HUES6 (cell line): ENCODE measurements around the gene MSL3B.

Source experiments
- H3K27ac ChIP-seq: 2 replicates; pipeline ENCODE4 v1.7.0; 2013; ENCODE audit warnings: low read depth, mild to moderate bottlenecking, low read length, inconsistent platforms
- H3K27me3 ChIP-seq: 2 replicates; pipeline ENCODE4 v1.6.1; 2013; ENCODE audit warnings: low read length; ENCODE audit not compliant: control insufficient read depth, insufficient read depth
- H3K36me3 ChIP-seq: 2 replicates; pipeline ENCODE4 v1.6.1; 2013; ENCODE audit warnings: low read length; ENCODE audit not compliant: control insufficient read depth, insufficient read depth
- H3K4me1 ChIP-seq: 2 replicates; pipeline ENCODE4 v1.6.1; 2013; ENCODE audit warnings: low read length; ENCODE audit not compliant: control insufficient read depth, insufficient read depth
- H3K4me3 ChIP-seq: 2 replicates; pipeline ENCODE4 v1.5.1; 2013; ENCODE audit warnings: low read depth, low read length
- H3K9ac ChIP-seq: one replicate; pipeline ENCODE4 v1.6.1; 2013; ENCODE audit warnings: mild to moderate bottlenecking, low read length
- H3K9me3 ChIP-seq: 2 replicates; pipeline ENCODE4 v1.6.1; 2013; ENCODE audit warnings: low read depth, low read length; ENCODE audit not compliant: control insufficient read depth, insufficient read depth

Gene MSL3B

GRCh38 chr2:233822781-233823730 lies 45.1 kb downstream of the MSL3B start:
- Histone ChIP-seq H3K27me3 (no peaks in the 10 kb centered on the region), H3K9ac (no peak overlapping the region), H3K9me3 (no peaks in the 10 kb centered on the region), H3K4me1 (no peaks in the 10 kb centered on the region), H3K4me3 (no peak overlapping the region), H3K27ac (no peak overlapping the region), H3K36me3 (no peaks in the 10 kb centered on the region)

GRCh38 chr2:233822101-233822771 lies 46.0 kb downstream of the MSL3B start:
- Histone ChIP-seq H3K9me3 (no peaks in the 10 kb centered on the region), H3K27ac (no peak overlapping the region), H3K4me1 (no peaks in the 10 kb centered on the region), H3K9ac (no peak overlapping the region), H3K36me3 (no peaks in the 10 kb centered on the region), H3K27me3 (no peaks in the 10 kb centered on the region), H3K4me3 (no peak overlapping the region)

- H3K27me3 ChIP-seq: no peaks in the 10 kb centered on the region
- H3K9ac ChIP-seq: no peak overlapping the region
- no peak overlapping the region for H3K4me3 ChIP-seq
- no peak overlapping the region for H3K27ac ChIP-seq
- no peaks in the 10 kb centered on the region for H3K9me3 ChIP-seq
- H3K36me3 ChIP-seq: no peaks in the 10 kb centered on the region
- no peaks in the 10 kb centered on the region for H3K4me1 ChIP-seq
These were observed 46.5 kb downstream of the MSL3B start for GRCh38 chr2:233821709-233822100.

GRCh38 chr2:233821196-233821595 lies 47.0 kb downstream of the MSL3B start:
- no peaks in the 10 kb centered on the region for H3K36me3 ChIP-seq
- H3K27me3 ChIP-seq: no peaks in the 10 kb centered on the region
- H3K4me1 ChIP-seq: no peaks in the 10 kb centered on the region
- H3K4me3 ChIP-seq: no peak overlapping the region
- no peaks in the 10 kb centered on the region for H3K9me3 ChIP-seq
- H3K27ac ChIP-seq: no peak overlapping the region
- H3K9ac ChIP-seq: no peak overlapping the region

GRCh38 chr2:233820774-233821105 lies 47.4 kb downstream of the MSL3B start:
- H3K4me1 ChIP-seq: no peaks in the 10 kb centered on the region
- H3K27me3 ChIP-seq: no peaks in the 10 kb centered on the region
- no peaks in the 10 kb centered on the region for H3K9me3 ChIP-seq
- no peak overlapping the region for H3K9ac ChIP-seq
- H3K27ac ChIP-seq: no peak overlapping the region
- no peaks in the 10 kb centered on the region for H3K36me3 ChIP-seq
- no peak overlapping the region for H3K4me3 ChIP-seq

GRCh38 chr2:233819884-233820773 lies 48.1 kb downstream of the MSL3B start:
- Histone ChIP-seq H3K9ac (no peak overlapping the region), H3K27ac (no peak overlapping the region), H3K27me3 (no peaks in the 10 kb centered on the region), H3K4me1 (no peaks in the 10 kb centered on the region), H3K36me3 (no peaks in the 10 kb centered on the region), H3K9me3 (no peaks in the 10 kb centered on the region), H3K4me3 (no peak overlapping the region)

GRCh38 chr2:233818639-233819621 lies 49.3 kb downstream of the MSL3B start:
- Histone ChIP-seq H3K9ac (no peak overlapping the region), H3K4me3 (no peak overlapping the region), H3K4me1 (no peaks in the 10 kb centered on the region), H3K36me3 (no peaks in the 10 kb centered on the region), H3K27ac (no peak overlapping the region), H3K9me3 (no peaks in the 10 kb centered on the region), H3K27me3 (no peaks in the 10 kb centered on the region)

GRCh38 chr2:233817995-233818638 lies 50.1 kb downstream of the MSL3B start:
- no peaks in the 10 kb centered on the region for H3K27me3 ChIP-seq
- H3K4me1 ChIP-seq: no peaks in the 10 kb centered on the region

GRCh38 chr2:233817361-233817911 lies 50.8 kb downstream of the MSL3B start:
- H3K4me1 ChIP-seq: no peaks in the 10 kb centered on the region
- no peaks in the 10 kb centered on the region for H3K9me3 ChIP-seq
- no peaks in the 10 kb centered on the region for H3K36me3 ChIP-seq
- no peaks in the 10 kb centered on the region for H3K27me3 ChIP-seq
- H3K27ac ChIP-seq: no peak overlapping the region
- no peak overlapping the region for H3K4me3 ChIP-seq
- no peak overlapping the region for H3K9ac ChIP-seq

More at GRCh38 chr2:233817995-233818638, 50.1 kb downstream of the MSL3B start:
- H3K27ac ChIP-seq: no peak overlapping the region
- H3K9me3 ChIP-seq: no peaks in the 10 kb centered on the region
- H3K36me3 ChIP-seq: no peaks in the 10 kb centered on the region
- no peak overlapping the region for H3K9ac ChIP-seq
- H3K4me3 ChIP-seq: no peak overlapping the region
